MM.1S (cell line): ENCODE results near the gene HHIPL2.

Experiments used
- EZH2 ChIP-seq: fragments of 300-600 bp; sonication (generic); optimal IDR thresholded peaks from 2 replicates; pipeline ENCODE3; 2017; ENCODE audit warnings: low read depth, mild to moderate bottlenecking, antibody characterized with exemption, low read length, mixed read lengths
- EZH2phosphoT487 ChIP-seq: fragments of 300-600 bp; sonication (generic); IDR thresholded peaks from 2 replicates; pipeline ENCODE4 v1.6.1; 2018; ENCODE audit warnings: antibody characterized with exemption, low read length
- TF ChIP-seq, protein P1 (sequence below): fragments of 300-600 bp; sonication (generic); IDR thresholded peaks from 2 replicates; pipeline ENCODE4 v1.5.1; 2016; ENCODE audit warnings: antibody characterized with exemption, low read length, mixed read lengths

DNA sequence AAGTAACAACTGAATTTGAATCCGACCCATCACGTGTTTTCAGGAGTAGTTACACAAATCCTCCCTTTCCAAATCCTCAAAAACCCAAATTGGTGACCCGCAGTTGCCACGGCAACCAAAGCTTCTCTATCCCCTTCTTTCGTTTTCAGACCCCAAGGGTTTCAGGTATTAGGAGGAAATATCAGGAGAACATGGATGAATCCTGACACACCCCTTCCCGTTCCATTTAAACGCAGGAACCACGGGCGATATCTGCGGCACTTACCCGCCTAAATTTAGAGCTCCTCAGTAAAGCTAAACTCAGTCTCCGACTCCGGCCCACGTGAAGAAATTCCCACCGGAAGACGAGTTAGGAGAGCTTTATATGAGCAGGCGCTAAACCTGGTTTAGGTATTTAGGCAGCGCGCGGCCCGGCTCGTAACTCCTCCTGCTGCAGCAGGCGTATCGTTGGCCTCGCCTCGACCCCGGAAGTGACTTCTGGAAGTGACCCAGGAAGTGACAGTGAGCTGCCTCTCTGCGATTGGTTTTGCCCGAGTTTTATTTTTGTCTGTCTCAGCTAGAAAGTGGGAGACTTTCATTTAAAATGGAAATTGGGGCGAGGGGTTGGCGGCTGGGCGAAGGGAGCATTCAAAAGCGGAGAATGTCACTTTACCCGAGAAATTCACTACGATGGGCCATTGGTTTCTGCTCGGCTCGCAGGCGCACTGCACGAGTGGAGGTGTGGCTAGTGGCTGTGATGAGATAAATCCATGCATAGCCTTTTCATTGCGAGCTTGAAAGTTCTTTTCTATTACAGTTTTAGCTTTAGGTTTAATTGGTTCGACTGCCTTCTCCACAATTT, 41.8 kb upstream of the HHIPL2 start, which contains the start of gene TAF1A:
- TF ChIP-seq, protein P1, sequence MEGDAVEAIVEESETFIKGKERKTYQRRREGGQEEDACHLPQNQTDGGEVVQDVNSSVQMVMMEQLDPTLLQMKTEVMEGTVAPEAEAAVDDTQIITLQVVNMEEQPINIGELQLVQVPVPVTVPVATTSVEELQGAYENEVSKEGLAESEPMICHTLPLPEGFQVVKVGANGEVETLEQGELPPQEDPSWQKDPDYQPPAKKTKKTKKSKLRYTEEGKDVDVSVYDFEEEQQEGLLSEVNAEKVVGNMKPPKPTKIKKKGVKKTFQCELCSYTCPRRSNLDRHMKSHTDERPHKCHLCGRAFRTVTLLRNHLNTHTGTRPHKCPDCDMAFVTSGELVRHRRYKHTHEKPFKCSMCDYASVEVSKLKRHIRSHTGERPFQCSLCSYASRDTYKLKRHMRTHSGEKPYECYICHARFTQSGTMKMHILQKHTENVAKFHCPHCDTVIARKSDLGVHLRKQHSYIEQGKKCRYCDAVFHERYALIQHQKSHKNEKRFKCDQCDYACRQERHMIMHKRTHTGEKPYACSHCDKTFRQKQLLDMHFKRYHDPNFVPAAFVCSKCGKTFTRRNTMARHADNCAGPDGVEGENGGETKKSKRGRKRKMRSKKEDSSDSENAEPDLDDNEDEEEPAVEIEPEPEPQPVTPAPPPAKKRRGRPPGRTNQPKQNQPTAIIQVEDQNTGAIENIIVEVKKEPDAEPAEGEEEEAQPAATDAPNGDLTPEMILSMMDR, result no peak
- TF ChIP-seq EZH2 (no peak), EZH2phosphoT487 (no peak)
